Adipocyte (in vitro differentiated cells): ENCODE results near the gene GATAD2A.

Experiments used
- DNase-seq: peaks from one replicate; pipeline ENCODE4 v3.0.0-alpha.2; 2015; ENCODE audit warnings: low read depth
- H3K27me3 ChIP-seq: replicated peaks from 2 replicates; pipeline ENCODE4 v1.7.0; 2013; ENCODE audit warnings: mild to moderate bottlenecking, low read length, moderate library complexity; ENCODE audit not compliant: control insufficient read depth, insufficient read depth
- H3K36me3 ChIP-seq: 2 replicates; pipeline ENCODE4 v1.7.0; 2013; ENCODE audit warnings: low read length, mild to moderate bottlenecking, moderate library complexity; ENCODE audit not compliant: control insufficient read depth, insufficient read depth, severe bottlenecking
- H3K4me1 ChIP-seq: 2 replicates; pipeline ENCODE4 v1.7.0; 2013; ENCODE audit warnings: mild to moderate bottlenecking, low read length, moderate library complexity; ENCODE audit not compliant: control insufficient read depth, insufficient read depth
- H3K4me3 ChIP-seq: 2 replicates; pipeline ENCODE4 v1.7.0; 2013; ENCODE audit warnings: mild to moderate bottlenecking, low read length, moderate library complexity
- H3K9ac ChIP-seq: 2 replicates; pipeline ENCODE4 v1.7.0; 2013; ENCODE audit warnings: mild to moderate bottlenecking, low read length, moderate library complexity
- H3K9me3 ChIP-seq: 2 replicates; pipeline ENCODE4 v1.7.0; 2013; ENCODE audit warnings: mild to moderate bottlenecking, low read length, moderate library complexity; ENCODE audit not compliant: control insufficient read depth

GATAD2A gene

DNA sequence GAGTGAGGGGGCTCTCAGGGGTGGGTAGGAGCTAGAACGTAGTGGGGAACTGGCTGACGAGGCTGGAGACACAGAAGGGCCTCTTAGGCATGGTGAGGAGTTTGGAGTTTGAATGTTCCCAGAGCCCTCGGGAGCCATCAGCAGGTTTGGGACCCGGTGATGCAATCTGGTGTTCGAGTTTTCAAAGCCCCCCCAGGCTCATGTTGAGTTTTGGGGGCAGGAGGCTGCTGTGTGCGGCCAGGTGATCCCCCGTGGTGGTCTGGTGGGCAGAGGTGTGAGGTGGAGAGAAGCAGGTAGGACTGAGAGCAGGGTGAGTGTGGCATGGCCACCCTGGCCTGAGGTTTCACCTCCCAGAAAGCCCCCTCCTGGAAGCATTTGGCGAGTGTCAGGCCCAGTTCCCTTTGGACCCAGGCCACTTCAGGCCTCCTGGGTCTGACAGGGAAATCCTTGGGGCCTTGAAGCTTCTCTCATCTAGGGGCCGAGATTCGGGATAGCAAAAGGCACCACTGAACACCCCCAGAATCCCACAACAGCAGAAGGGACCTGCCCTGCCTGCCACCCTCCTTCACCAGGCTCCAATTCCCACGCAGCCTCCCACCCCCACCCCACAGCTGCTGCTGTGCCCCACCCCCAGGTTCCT is 124.4 kb downstream of the GATAD2A start:
- Histone ChIP-seq H3K9me3 (no peaks in the 10 kb centered on the region), H3K36me3 (peaks cover 19% of the 10 kb centered on the region), H3K4me3 (no peak overlapping the region), H3K9ac (no peak overlapping the region), H3K4me1 (peaks cover 12% of the 10 kb centered on the region), H3K27me3 (no peaks in the 10 kb centered on the region)
- no peak for DNase-seq

- no peak overlapping the region for H3K4me3 ChIP-seq
- no peak for DNase-seq
- H3K9ac ChIP-seq = peak overlapping the region; percentile 7
- H3K4me1 ChIP-seq = peaks cover 12% of the 10 kb centered on the region
- no peaks in the 10 kb centered on the region for H3K27me3 ChIP-seq
- peaks cover 19% of the 10 kb centered on the region for H3K36me3 ChIP-seq
- H3K9me3 ChIP-seq = no peaks in the 10 kb centered on the region
Measured at GRCh38 chr19:19530423-19530804, 124.9 kb downstream of the GATAD2A start.

- H3K9ac ChIP-seq = peak overlapping the region; percentile 7
- no peaks in the 10 kb centered on the region for H3K27me3 ChIP-seq
- H3K36me3 ChIP-seq = peaks cover 19% of the 10 kb centered on the region
- DNase-seq = no peak
- peaks cover 12% of the 10 kb centered on the region for H3K4me1 ChIP-seq
- no peak overlapping the region for H3K4me3 ChIP-seq
- H3K9me3 ChIP-seq = no peaks in the 10 kb centered on the region
Measured at GRCh38 chr19:19530889-19531288, 125.4 kb downstream of the GATAD2A start.

DNA sequence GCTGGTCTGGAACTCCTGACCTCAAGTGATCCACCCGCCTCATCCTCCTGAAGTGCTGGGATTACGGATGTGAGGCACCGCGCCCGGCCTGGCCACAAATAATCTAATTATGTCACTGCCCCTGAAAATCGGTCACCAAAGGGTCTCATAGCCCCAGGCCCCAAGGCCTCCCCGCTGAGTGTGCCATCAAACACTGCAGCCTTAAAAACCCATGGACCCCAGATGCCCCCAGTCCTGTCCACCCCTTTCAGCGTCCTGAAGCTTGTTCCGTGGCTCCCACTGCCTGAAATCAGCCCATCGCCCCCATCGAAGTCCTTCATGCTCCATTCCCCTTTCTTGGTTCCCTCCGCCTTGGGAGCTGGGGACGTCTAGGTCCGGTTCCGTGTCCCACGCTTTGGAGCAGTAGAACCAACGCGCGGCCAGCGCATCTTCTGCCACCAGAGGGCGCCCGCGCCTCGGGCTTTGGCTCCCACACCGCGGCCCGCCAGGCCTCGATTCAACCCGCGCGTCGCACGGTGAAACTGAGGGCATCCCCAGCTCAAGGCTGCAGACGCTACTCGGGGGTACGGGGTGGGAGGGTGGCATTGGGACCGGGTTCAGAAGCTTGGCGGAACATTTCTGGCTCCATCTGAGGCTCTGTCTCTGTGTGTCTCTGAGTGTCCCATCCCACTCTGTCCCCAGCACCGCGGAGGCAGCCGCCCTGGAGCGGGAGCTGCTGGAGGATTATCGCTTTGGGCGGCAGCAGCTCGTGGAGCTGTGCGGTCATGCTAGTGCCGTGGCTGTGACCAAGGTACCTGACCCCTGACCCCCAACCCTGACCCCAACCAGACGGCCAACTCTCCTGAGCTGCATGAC is 126.7 kb downstream of the GATAD2A start:
- Histone ChIP-seq H3K36me3 (peaks cover 13% of the 10 kb centered on the region), H3K9ac (peak overlapping the region; percentile 56), H3K4me3 (no peak overlapping the region), H3K9me3 (no peaks in the 10 kb centered on the region), H3K27me3 (no peaks in the 10 kb centered on the region), H3K4me1 (peaks cover 12% of the 10 kb centered on the region)
- DNase-seq = peak; percentile 92

DNA sequence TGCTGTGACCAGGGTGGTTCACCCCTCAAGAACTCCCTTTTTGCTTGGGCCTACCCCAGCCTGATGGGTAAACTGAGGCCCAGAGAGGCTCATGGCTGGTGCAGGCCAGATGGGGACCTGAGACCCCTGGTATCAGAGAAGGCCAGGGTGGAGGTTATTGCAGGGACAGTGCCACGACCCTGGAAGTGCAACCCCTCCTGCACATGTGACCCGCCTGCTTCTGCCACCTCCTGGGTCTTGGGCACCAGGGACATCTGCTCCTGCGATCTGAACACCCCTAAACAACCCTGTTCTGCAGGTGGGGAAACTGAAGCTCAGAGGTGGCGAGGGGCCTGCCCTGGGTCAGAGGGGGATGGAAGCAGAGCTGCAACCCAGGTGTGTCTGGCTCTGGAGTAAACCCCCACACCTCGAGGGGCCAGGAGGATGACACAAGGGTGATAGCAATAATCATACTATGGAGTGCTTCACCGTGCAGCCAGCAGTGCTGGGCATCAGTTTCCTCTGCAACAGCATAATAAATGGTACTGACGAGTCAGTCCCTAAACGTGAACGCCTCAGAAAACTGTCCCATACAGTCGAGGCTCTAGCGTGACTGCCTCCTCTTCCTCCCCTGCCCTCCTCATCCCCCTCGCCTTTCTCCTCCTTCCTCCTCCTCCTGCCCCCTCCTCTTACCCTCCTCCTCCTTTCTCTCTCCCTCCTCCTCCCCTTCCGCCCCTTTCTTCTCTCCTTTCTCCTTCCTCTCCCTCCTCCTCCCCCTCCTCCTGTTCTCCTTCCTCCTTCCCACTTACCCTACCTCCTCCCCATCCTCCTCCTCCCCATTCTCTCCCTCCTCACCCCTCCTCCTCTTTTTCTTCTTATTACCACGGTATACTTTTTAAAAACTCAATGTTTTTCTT is 127.6 kb downstream of the GATAD2A start:
- peaks cover 3% of the 10 kb centered on the region for H3K27me3 ChIP-seq
- H3K36me3 ChIP-seq = peaks cover 5% of the 10 kb centered on the region
- no peak for DNase-seq
- no peaks in the 10 kb centered on the region for H3K9me3 ChIP-seq
- H3K9ac ChIP-seq = no peak overlapping the region
- no peak overlapping the region for H3K4me3 ChIP-seq
- peaks cover 13% of the 10 kb centered on the region for H3K4me1 ChIP-seq

- no peaks in the 10 kb centered on the region for H3K9me3 ChIP-seq
- H3K4me1 ChIP-seq = peaks cover 21% of the 10 kb centered on the region
- no peak for DNase-seq
Measured at GRCh38 chr19:19533841-19534240, 128.4 kb downstream of the GATAD2A start.

GRCh38 chr19:19534556-19535265 is 129.2 kb downstream of the GATAD2A start:
- H3K9ac ChIP-seq = no peak overlapping the region
- H3K9me3 ChIP-seq = no peaks in the 10 kb centered on the region
- no peaks in the 10 kb centered on the region for H3K36me3 ChIP-seq
- no peak overlapping the region for H3K4me3 ChIP-seq
- peaks cover 22% of the 10 kb centered on the region for H3K4me1 ChIP-seq
- no peak for DNase-seq
- peaks cover 4% of the 10 kb centered on the region for H3K27me3 ChIP-seq

More at GRCh38 chr19:19533841-19534240, 128.4 kb downstream of the GATAD2A start:
- no peak overlapping the region for H3K4me3 ChIP-seq
- H3K36me3 ChIP-seq = no peaks in the 10 kb centered on the region
- H3K9ac ChIP-seq = no peak overlapping the region
- peaks cover 3% of the 10 kb centered on the region for H3K27me3 ChIP-seq

GRCh38 chr19:19535311-19536191 is 130.1 kb downstream of the GATAD2A start:
- Histone ChIP-seq H3K36me3 (no peaks in the 10 kb centered on the region), H3K9me3 (no peaks in the 10 kb centered on the region), H3K4me3 (no peak overlapping the region), H3K9ac (no peak overlapping the region), H3K4me1 (peaks cover 20% of the 10 kb centered on the region), H3K27me3 (peaks cover 9% of the 10 kb centered on the region)
- DNase-seq = no peak

- no peak for DNase-seq
- H3K27me3 ChIP-seq = peaks cover 26% of the 10 kb centered on the region
- peaks cover 11% of the 10 kb centered on the region for H3K4me1 ChIP-seq
- H3K36me3 ChIP-seq = no peaks in the 10 kb centered on the region
- H3K9ac ChIP-seq = no peak overlapping the region
- H3K4me3 ChIP-seq = no peak overlapping the region
- no peaks in the 10 kb centered on the region for H3K9me3 ChIP-seq
Measured at GRCh38 chr19:19537075-19538048, 131.9 kb downstream of the GATAD2A start.
